Keratinocyte (primary cell): ENCODE measurements around the gene OLFM3.

ENCODE experiments used
- EZH2 ChIP-seq: IDR thresholded peaks from one replicate; pipeline ENCODE4 v1.6.1; 2012; ENCODE audit warnings: inconsistent platforms, mild to moderate bottlenecking, low read length, moderate library complexity
- TF ChIP-seq, protein P1 (sequence below), 3 experiments: IDR thresholded peaks in 1 of 3; conservative IDR thresholded peaks in 1 of 3; optimal IDR thresholded peaks in 1 of 3; 2 replicates in 2 of 3; 3 replicates in 1 of 3; pipeline versions ENCODE3 to v1.5.1; 2011; ENCODE audit warnings: low read length in 3 of 3, mild to moderate bottlenecking in 3 of 3, moderate library complexity in 2 of 3, control low read depth in 1 of 3, inconsistent platforms in 1 of 3; ENCODE audit not compliant: insufficient read depth in 2 of 3; ENCODE audit errors: extremely low read depth in 1 of 3

DNA sequence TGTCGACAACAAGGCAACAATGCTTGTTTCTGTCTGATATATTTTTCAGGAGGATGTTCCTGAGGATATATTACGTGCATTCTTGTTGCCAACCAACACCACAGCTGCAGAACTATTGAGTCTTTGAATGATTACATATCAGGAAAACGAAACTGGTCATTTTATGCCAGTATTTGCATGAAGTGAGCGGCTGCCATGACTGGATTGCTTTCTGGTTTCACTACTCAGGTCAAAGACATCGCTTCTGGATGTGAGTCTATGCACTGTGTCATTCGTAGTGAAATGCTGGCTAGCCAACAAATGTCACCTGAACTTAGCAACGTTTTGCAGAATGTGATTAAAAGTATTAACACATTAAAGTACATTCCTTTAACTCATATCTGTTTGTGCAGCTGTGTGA is 35.8 kb upstream of the OLFM3 start:
- TF ChIP-seq, protein P1, sequence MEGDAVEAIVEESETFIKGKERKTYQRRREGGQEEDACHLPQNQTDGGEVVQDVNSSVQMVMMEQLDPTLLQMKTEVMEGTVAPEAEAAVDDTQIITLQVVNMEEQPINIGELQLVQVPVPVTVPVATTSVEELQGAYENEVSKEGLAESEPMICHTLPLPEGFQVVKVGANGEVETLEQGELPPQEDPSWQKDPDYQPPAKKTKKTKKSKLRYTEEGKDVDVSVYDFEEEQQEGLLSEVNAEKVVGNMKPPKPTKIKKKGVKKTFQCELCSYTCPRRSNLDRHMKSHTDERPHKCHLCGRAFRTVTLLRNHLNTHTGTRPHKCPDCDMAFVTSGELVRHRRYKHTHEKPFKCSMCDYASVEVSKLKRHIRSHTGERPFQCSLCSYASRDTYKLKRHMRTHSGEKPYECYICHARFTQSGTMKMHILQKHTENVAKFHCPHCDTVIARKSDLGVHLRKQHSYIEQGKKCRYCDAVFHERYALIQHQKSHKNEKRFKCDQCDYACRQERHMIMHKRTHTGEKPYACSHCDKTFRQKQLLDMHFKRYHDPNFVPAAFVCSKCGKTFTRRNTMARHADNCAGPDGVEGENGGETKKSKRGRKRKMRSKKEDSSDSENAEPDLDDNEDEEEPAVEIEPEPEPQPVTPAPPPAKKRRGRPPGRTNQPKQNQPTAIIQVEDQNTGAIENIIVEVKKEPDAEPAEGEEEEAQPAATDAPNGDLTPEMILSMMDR (optimal IDR thresholded peaks at IDR 0.05 in 1 of 3, IDR thresholded peaks at IDR 0.05 in 1 of 3, conservative IDR thresholded peaks at IDR 0.05 in 1 of 3; ENCODE audit: extremely low read depth in 1 of 3, insufficient read depth in 2 of 3, low read length in 3 of 3): no peak
- no peak for TF ChIP-seq EZH2
